Measurements from ENCODE around the gene FLT3LG. TPM values are rescaled to one million over a fixed set of nuclear protein-coding genes. Genes with fewer than 3 reads are reported as not detected.

Gene FLT3LG
- total RNA-seq, 1 donor from 2014 or later, result 3.8 TPM

DNA sequence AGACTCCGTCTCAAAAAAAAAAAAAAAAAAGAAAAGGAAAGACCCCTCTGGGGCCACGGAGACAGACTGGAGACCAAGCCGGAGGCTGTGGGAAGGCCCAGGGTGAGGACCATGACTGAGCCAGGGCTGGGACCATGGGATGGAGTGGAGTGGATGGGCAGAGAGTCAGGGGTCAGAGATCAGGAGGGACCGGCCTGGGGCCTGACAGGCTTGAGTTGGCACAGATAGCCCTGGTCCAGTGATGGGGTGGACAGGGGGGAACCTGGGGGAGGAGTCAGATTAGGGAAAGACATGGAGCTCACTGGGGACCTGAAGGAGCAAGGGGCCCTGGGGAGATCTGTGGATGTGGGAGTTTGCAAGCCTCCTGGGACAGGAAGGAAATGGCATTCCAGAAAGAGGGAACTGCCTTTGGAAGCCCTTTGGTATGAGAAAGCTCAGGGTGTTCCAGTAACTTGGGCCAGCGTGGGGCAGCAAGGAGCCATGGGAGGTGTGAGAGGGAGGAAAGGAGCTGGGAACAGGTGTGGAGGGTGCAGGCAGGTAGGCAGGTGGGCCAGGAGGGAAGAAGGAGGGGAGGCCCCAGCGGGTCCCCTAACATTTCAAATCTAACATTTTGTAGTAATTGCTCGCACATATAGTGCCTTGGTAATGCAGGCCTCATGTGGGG lies 7.1 kb downstream of the FLT3LG start:
- intact Hi-C loops (cut with DNase I), result no loop called here
- DNase-seq (ENCODE audit: low spot score), result no peak

DNA sequence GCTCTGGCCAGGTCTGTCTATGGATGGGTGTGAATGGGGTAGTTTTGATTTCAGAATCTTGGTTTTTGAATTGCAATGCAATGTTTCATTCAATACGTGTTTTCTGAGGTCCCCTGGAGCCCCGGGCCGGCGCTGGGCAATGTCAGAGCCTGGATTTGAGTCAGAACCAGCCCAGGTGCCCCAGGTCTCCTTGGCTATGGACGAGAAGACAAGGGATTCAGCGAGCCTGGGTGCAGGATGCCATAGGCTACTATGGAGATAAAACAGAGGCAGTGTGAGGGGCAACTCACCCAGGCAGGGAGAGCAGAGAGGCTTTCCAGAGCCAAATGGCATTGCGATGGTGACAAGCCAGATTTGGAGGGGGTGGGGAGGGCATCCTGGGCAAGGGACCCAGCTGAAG lies 12.2 kb downstream of the FLT3LG start:
- DNase-seq (ENCODE audit: low spot score), result no peak
- intact Hi-C loops (cut with DNase I), result loop anchor here (5.0 kb wide), 1 partner anchor 34 kb away; the partner anchor contains the start of genes ALDH16A1 and PIH1D1

DNA sequence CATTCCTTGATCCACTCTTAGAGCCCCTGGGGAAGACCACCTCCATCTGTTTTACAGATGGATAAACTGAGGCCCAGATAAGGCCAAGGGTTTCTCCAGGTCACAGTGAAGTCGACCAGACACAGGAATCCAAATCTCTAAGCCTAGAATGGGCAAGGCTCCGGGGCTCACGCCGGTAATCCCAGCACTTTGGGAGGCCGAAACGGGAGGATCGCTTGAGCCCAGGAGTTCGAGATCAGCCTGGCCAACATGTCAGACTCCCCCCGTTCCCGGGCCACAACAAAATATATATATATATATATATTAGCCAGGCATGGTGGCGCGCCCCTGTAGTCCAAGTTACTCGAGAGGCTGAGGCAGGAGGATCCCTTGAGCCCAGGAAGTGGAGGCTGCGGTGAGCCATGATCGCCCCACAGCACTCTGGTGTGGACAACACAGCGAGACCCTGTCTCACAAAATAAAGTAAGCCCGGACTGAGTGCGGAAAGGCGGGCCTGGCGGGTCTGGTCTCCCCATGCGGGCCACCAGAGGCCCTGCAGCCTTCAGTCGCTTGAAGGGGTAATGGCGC lies 12.8 kb downstream of the FLT3LG start:
- intact Hi-C loops (cut with DNase I), result loop anchor here (1.0 to 5.0 kb wide), 2 partner anchors 10 to 34 kb away; partner anchors contain the start of genes ALDH16A1, PIH1D1 and RPS11
- DNase-seq (ENCODE audit: low spot score), result no peak

DNA sequence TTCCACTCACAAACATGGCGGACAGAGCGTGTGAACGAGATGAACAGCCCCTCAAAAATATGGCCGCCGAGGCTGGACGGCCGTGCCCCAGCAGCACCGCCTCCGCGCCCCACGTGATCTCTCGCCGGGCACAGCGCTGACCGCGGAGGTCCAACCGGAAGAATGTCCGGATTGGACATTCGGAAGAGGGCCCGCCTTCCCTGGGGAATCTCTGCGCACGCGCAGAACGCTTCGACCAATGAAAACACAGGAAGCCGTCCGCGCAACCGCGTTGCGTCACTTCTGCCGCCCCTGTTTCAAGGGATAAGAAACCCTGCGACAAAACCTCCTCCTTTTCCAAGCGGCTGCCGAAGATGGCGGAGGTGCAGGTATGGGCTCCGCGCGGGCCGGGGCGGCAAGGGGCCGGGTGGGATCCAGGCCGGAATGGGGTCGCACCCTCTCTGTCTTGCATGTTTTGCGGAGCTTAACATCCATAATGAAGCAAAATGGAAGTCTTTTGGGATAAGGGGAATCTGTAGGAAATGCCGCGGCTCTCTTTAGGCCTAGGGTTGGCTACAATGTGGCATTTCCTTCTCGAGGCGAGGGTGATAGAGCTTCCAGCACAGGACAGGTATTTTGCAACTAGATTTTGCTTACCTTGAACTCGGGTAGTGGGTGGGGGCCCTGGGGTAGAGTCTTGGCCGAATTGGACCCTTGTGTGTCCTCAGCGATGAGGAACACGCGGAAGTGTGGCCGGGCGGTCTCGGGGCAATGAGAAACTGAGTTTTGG lies 13.4 kb downstream of the FLT3LG start, which contains the start of gene RPL13A:
Gene RPL13A, plus strand, starts transcription at position 332 of the 769 bp plus-strand sequence. Its CDS starts 22 bp downstream, at position 354.
- intact Hi-C loops (cut with DNase I), result loop anchor here (1.0 to 5.0 kb wide), 2 partner anchors 9 to 35 kb away; partner anchors contain the start of genes ALDH16A1, PIH1D1 and RPS11
- DNase-seq (ENCODE audit: low spot score), result peak; percentile 100

DNA sequence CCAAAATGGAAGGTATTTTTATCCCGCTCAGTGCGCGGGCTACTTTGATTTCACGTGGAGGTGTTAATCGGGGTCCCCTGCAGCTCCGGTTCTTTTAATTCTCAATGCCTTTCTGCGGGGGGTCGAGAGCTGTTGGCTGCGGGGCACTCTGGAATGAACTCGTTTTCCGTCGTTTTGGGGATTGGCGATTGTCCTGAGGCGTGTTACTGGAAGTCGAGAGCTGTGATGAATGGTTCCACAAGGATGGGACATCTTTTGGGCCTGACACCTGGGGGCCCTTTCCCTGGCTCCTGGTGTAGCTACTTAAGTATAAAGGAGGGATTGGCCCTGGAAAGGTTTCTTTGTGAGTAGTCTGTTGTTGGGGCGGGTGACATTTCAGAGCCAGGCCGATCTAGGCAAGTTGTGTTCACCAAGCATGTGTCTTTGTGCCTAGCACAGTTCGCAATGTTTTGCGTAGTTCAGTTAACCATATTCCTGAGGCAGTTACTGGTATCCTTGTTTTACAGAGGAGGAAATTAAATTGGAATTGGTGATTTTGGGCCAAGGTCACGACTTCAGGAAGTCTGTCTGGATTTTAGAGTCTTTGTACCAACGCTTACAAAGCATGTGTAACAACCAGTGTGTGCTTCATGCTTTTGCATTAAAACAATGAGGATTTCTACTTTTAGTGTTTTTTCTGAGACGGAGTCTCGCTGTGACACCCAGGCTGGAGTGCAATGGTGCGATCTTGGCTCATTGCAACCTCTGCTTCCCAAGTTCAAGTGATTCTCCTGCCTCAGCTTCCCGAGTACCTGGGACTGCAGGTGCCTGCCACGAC lies 14.2 kb downstream of the FLT3LG start:
- no peak for DNase-seq (ENCODE audit: low spot score)
- intact Hi-C loops (cut with DNase I), result loop anchor here (5.0 kb wide), 1 partner anchor 36 kb away; the partner anchor contains the start of genes ALDH16A1 and PIH1D1

DNA sequence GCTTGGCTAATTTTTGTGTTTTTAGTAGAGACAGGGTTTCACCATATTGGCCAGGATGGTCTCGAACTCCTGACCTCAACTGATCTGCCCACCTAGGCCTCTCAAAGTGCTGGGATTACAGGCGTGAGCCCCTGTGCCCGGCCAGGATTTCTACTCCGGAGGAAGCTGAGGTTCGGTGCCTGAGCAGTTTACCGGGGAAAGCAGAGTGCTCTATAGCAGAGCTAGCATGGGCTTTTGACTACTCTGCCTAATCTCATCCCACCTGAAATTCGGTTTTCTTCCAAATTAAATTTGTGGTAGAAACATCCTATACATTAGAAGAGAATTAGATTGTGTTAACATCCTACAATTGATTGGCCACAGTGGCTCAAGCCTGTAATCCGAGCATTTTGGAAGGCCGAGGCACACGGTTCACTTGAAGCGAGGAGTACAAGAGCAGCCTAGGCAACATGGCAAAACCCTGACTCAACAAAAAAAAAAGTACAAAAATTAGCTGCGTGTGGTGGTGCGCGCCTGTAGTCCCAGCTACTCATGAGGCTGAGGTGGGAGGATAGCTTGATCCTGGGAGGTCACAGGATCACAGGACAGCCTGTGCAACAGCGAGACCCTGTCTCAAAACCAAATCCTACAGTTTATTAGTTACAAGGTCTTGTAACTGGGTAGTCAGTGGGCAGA lies 15.0 kb downstream of the FLT3LG start:
- no peak for DNase-seq (ENCODE audit: low spot score)

DNA sequence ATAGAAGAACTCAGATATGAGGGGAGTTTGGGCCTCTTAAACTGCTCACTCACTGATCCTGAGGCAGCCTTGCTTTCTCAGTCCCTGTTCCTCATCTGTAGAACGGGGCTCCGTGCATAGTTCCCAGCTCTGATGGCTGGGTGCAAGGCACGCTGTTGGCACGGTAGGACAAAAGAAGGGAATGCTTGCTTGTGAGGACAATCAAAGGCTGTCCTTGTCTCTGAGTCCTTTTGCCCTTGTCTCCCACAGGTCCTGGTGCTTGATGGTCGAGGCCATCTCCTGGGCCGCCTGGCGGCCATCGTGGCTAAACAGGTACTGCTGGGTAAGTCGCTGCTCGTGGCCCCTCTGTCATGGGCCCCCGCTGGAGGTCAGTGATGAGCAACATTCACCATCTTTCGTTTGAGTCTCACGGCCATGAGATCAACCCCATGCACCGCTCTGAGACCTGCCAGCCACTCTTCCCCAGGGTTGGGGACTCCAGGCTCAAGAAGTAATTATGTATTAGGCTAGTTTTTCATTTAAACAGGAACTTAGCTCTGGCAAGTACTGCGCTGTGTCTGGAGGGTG lies 15.7 kb downstream of the FLT3LG start:
- DNase-seq (ENCODE audit: low spot score), result no peak
- intact Hi-C loops (cut with DNase I), result loop anchor here (5.0 to 10.0 kb wide), 2 partner anchors 37 to 385 kb away; partner anchors contain the start of genes AKT1S1, ALDH16A1, PIH1D1 and TBC1D17

More for the DNA sequence above, 15.0 kb downstream of the FLT3LG start:
- intact Hi-C loops (cut with DNase I), result loop anchor here (5.0 kb wide), 1 partner anchor 37 kb away; the partner anchor contains the start of genes ALDH16A1 and PIH1D1

DNA sequence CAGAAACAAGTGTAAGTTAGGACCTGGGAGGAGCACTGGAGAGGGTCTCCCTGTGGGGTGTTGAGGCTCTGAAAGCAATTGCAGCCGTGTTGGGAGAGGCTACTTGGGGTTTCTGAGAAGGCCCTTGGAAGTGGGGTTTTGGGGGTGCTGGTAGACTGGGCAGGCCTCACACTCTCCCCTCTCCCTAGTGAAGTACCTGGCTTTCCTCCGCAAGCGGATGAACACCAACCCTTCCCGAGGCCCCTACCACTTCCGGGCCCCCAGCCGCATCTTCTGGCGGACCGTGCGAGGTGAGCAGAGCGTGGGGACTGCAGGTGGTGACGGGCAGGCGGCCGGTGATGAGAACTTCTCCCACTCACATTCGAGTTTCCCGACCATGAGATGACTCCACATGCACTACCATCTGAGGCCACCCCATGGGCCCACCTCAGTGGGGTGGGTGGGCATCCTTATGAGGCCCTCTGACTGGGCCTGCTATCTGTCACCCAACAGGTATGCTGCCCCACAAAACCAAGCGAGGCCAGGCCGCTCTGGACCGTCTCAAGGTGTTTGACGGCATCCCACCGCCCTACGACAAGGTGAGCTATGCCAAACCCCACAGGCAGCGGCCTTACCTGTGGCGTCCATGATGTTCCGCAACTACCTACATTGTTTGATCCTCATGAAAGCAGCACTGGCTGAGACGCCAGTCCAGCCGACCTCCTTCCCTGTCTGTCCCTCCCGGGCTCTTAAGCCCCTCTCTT lies 16.4 kb downstream of the FLT3LG start:
- intact Hi-C loops (cut with DNase I), result loop anchor here (10.0 kb wide), 1 partner anchor 384 kb away; the partner anchor contains the start of genes AKT1S1 and TBC1D17
- no peak for DNase-seq (ENCODE audit: low spot score)

DNA sequence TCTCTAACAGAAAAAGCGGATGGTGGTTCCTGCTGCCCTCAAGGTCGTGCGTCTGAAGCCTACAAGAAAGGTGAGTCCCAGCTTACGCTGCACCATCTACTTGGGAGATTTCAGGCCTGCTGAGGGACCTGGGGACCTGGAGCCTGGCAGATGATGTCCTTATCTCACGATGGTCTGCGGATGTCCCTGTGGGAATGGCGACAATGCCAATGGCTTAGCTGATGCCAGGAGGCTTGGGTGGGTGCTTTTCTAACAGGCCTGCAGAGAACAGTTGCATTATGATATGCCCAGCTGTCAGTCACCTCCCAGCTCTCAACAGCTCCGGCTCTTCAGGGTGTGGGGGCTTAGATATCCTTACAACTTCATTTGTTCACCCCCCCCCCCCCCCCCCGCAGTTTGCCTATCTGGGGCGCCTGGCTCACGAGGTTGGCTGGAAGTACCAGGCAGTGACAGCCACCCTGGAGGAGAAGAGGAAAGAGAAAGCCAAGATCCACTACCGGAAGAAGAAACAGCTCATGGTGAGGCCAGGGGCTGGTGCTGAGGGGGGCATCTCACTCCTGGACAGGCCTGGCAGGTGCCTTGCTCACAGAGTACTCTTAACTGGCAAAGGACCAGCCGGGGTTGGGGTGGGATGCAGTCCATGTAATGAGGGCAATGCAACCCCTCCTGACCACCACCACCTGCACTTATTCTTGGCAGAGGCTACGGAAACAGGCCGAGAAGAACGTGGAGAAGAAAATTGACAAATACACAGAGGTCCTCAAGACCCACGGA lies 17.2 kb downstream of the FLT3LG start:
- DNase-seq (ENCODE audit: low spot score), result no peak
- intact Hi-C loops (cut with DNase I), result loop anchor here (10.0 kb wide), 1 partner anchor 384 kb away; the partner anchor contains the start of genes AKT1S1 and TBC1D17

DNA sequence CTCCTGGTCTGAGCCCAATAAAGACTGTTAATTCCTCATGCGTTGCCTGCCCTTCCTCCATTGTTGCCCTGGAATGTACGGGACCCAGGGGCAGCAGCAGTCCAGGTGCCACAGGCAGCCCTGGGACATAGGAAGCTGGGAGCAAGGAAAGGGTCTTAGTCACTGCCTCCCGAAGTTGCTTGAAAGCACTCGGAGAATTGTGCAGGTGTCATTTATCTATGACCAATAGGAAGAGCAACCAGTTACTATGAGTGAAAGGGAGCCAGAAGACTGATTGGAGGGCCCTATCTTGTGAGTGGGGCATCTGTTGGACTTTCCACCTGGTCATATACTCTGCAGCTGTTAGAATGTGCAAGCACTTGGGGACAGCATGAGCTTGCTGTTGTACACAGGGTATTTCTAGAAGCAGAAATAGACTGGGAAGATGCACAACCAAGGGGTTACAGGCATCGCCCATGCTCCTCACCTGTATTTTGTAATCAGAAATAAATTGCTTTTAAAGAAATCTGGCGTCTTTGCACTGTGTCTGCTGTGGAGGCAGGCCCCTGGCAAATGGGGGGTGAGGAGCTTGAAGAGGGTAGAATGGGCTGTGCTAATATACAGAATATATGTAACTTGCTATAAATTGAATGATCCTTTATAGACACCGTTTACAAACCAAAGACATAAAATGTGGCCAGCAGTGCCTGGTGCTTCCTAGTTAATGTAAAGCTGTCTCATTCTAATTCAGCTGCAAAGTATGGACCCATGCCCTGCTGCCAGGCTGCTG lies 18.0 kb downstream of the FLT3LG start:
- no peak for DNase-seq (ENCODE audit: low spot score)
- intact Hi-C loops (cut with DNase I), result loop anchor here (10.0 kb wide), 1 partner anchor 383 kb away; the partner anchor contains the start of genes AKT1S1 and TBC1D17

DNA sequence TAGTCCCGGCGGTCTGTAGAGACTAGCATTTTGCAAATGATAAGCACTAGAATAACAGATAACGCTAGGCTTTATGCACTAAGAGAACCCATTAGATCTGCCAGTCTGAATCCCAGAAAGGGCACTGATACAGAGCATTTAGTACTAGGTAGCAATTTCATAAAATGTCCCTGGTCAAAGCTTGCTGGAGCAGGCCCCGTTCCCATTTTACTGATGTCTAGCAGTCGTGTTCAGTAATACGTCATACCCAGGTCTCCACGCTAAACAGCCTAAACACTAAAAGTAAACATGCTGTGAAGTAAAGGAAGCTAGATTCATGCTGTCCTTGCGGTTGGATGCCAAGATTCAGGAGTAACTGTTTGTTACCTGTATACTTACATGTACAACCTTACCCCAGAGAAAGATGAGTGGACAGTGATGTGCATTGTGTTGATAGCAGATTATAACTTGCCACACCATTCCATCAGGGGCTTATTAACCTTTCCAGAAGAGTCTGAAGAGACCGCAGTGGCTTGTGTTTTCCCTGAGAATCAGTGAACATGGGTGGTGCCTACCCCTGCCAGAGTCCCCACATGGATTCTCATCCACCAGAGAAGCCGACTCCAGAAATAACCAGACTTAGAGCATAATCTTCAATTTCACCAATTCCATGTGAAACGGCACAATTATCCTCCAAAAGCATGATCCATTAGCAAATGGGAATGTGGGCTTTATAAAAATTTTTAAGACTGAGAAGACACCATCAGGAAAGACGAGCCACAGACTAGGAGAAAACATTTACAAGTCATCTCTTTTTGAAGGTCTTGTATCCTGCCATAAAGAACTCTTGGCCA lies 18.8 kb downstream of the FLT3LG start:
- intact Hi-C loops (cut with DNase I), result loop anchor here (10.0 kb wide), 1 partner anchor 382 kb away; the partner anchor contains the start of genes AKT1S1 and TBC1D17

DNA sequence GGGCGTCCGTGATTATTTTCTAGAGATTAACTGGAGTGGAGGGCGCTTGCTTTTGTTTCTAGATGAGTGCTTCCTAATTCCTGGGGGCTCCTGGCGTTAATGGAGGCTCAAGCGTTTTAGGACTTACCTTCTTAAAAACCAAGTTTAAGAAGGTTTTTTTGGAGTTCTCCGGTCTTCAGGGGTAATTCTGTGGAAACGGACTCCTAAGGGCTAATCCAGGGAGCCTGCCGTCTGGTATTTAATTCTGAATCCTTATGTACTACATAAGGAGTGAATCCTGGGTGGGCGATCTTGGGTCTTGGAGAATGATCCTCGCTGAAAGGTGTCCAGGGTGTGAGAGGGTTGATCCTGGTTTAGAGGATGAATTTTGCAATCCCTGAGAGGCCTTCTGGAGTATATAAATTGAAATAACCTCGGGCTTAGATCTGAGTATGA lies 22.6 kb downstream of the FLT3LG start:
- no peak for DNase-seq (ENCODE audit: low spot score)
- intact Hi-C loops (cut with DNase I), result loop anchor here (1.0 to 10.0 kb wide), 3 partner anchors 9 to 378 kb away; partner anchors contain the start of genes AKT1S1, PRMT1, RPL13A and TBC1D17

More for the DNA sequence above, 18.8 kb downstream of the FLT3LG start:
- DNase-seq (ENCODE audit: low spot score), result no peak

DNA sequence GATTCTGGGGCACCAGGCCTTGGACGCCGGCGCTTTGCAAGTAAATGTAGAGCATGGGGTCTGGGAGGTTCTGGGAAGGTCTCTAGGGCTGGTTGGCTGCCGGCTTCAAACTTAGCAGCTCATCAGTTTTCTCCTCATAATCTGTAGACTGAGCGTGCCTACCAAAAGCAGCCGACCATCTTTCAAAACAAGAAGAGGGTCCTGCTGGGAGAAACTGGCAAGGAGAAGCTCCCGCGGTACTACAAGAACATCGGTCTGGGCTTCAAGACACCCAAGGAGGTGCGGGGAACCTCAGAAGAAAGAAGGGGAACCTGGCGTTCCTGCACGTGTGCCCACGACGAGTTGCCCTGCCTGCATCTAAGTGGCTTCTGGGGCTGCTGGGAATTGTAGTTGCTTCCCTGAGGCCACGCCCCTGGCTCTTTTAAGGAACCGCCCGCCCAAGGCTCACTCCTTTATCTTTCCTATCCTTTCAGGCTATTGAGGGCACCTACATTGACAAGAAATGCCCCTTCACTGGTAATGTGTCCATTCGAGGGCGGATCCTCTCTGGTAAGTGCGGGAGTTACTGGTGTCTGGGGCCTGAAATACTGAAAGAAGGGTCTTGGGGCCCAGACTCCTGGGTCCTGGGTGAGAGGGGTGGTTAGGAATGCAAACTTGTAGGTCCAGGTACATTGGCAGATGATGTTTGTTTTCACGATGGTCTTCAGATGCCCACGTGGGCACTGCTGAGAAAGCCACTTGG lies 23.2 kb downstream of the FLT3LG start:
- intact Hi-C loops (cut with DNase I), result loop anchor here (5.0 to 10.0 kb wide), 2 partner anchors 180 to 378 kb away; partner anchors contain the start of genes AKT1S1, PRMT1 and TBC1D17
- DNase-seq (ENCODE audit: low spot score), result peak; percentile 84

DNA sequence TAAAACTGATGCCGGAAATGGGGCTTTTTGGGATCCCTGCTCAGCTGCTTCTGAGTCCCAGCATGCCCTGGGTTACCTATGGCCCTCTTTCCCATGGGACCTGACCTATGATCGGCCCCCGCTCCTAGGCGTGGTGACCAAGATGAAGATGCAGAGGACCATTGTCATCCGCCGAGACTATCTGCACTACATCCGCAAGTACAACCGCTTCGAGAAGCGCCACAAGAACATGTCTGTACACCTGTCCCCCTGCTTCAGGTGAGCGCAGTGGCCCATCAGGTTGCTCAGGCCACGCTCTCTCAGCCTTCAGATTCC lies 23.7 kb downstream of the FLT3LG start:
- DNase-seq (ENCODE audit: low spot score), result no peak
- intact Hi-C loops (cut with DNase I), result loop anchor here (5.0 to 10.0 kb wide), 2 partner anchors 180 to 377 kb away; partner anchors contain the start of genes AKT1S1, PRMT1 and TBC1D17
